ENCODE data around the gene MAP4K2.
"Not testable (repeated sequence)": the region's sequence is repeated elsewhere in the genome, so short reads cannot be mapped to it uniquely, and the experiment has no call there.

- TF ChIP-seq CTCF (IDR thresholded peaks at IDR 0.05; ENCODE audit: borderline replicate concordance, extremely low read depth, low read length, poor library complexity, severe bottlenecking); EZH2 (IDR thresholded peaks at IDR 0.05; ENCODE audit: borderline replicate concordance, low read depth, low read length, severe bottlenecking): not testable (repeated sequence)
These were observed 12.4 kb upstream of the MAP4K2 start for GRCh38 chr11:64815433-64815832.
